ENCODE results near the gene ACOT7. TPM values are rescaled to one million over a fixed set of nuclear protein-coding genes. Genes with fewer than 3 reads are reported as not detected.
A peak's percentile ranks its signal among the peaks of the same experiment; 100 is the strongest.

The ACOT7 gene
- total and polyA plus RNA-seq, 2 experiments from 2014 or later: 167 to 169 TPM

- TF ChIP-seq CTCF (conservative IDR thresholded peaks at IDR 0.05; ENCODE audit: low read depth in 2 of 2) (no peak), JUNB (IDR thresholded peaks at IDR 0.05; ENCODE audit: unreplicated experiment) (no peak), CREB1 (CRISPR knock-in tag; IDR thresholded peaks at IDR 0.05; ENCODE audit: low read depth) (no peak), NANOG (IDR thresholded peaks at IDR 0.05; ENCODE audit: borderline replicate concordance) (no peak), ZNF331 (CRISPR knock-in tag; IDR thresholded peaks at IDR 0.05; ENCODE audit: low read depth) (no peak), EZH2phosphoT487 (IDR thresholded peaks at IDR 0.05; ENCODE audit: unreplicated experiment) (no peak), REST (IDR thresholded peaks at IDR 0.05; ENCODE audit: unreplicated experiment) (no peak), EZH2 (IDR thresholded peaks at IDR 0.05; ENCODE audit: low read depth, unreplicated experiment) (no peak)
Measured at GRCh38 chr1:6358144-6358624, 35.4 kb downstream of the ACOT7 start (continued).

- Histone ChIP-seq H3K79me2 (replicated peaks; ENCODE audit: insufficient read depth) (peaks cover 79% of the 10 kb centered on the region), H3K9me2 (ENCODE audit: insufficient read depth) (no peaks in the 10 kb centered on the region), H3K27ac (ENCODE audit: low read depth) (no peak overlapping the region; the same call in 1 of the 2 replicates), H3K4me1 (ENCODE audit: insufficient read depth) (peaks cover 22% of the 10 kb centered on the region), H4K20me1 (replicated peaks; ENCODE audit: insufficient read depth) (peaks cover 26% of the 10 kb centered on the region), H2AFZ (no peak overlapping the region), H3K4me3 (no peak overlapping the region), H3F3A (replicated peaks; ENCODE audit: low read depth) (no peaks in the 10 kb centered on the region), H3K36me3 (ENCODE audit: insufficient read depth) (no peaks in the 10 kb centered on the region), H3K27me3 (ENCODE audit: insufficient read depth) (no peaks in the 10 kb centered on the region), H3K4me2 (no peak overlapping the region)
- Mint-ChIP-seq H3K27ac (no peak overlapping the region), H3K4me1 (peaks cover 51% of the 10 kb centered on the region), H3K9me3 (no peaks in the 10 kb centered on the region), H3K4me3 (no peak overlapping the region), H3K27me3 (ENCODE audit: insufficient read depth, low read depth, poor library complexity) (peaks cover 21% of the 10 kb centered on the region), H3K36me3 (ENCODE audit: low read depth) (no peaks in the 10 kb centered on the region)
- TF ChIP-seq CREB1 (CRISPR knock-in tag; IDR thresholded peaks at IDR 0.05; ENCODE audit: low read depth) (no peak), JUNB (IDR thresholded peaks at IDR 0.05; ENCODE audit: unreplicated experiment) (no peak), CTCF (conservative IDR thresholded peaks at IDR 0.05; ENCODE audit: low read depth in 2 of 2) (peak; percentile 72 to 83), REST (IDR thresholded peaks at IDR 0.05; ENCODE audit: unreplicated experiment) (no peak), NANOG (IDR thresholded peaks at IDR 0.05; ENCODE audit: borderline replicate concordance) (no peak)
- DNase-seq (ENCODE audit: low spot score) (peak; percentile 74), ATAC-seq (peak; percentile 80)
Measured at GRCh38 chr1:6357243-6357936, 36.2 kb downstream of the ACOT7 start.

All from GM23338 (cell line).